Activated CD4-positive, alpha-beta T cell treated with anti-CD3 and anti-CD28 coated beads for 48 hours (primary cell): ENCODE results near the gene PPL.
"Not testable (repeated sequence)": the region's sequence is repeated elsewhere in the genome, so short reads cannot be mapped to it uniquely, and the experiment has no call there.

Experiments used
- DNase-seq: peaks from one replicate; pipeline ENCODE4 v3.0.0-alpha.2; 2020

The PPL gene

DNA sequence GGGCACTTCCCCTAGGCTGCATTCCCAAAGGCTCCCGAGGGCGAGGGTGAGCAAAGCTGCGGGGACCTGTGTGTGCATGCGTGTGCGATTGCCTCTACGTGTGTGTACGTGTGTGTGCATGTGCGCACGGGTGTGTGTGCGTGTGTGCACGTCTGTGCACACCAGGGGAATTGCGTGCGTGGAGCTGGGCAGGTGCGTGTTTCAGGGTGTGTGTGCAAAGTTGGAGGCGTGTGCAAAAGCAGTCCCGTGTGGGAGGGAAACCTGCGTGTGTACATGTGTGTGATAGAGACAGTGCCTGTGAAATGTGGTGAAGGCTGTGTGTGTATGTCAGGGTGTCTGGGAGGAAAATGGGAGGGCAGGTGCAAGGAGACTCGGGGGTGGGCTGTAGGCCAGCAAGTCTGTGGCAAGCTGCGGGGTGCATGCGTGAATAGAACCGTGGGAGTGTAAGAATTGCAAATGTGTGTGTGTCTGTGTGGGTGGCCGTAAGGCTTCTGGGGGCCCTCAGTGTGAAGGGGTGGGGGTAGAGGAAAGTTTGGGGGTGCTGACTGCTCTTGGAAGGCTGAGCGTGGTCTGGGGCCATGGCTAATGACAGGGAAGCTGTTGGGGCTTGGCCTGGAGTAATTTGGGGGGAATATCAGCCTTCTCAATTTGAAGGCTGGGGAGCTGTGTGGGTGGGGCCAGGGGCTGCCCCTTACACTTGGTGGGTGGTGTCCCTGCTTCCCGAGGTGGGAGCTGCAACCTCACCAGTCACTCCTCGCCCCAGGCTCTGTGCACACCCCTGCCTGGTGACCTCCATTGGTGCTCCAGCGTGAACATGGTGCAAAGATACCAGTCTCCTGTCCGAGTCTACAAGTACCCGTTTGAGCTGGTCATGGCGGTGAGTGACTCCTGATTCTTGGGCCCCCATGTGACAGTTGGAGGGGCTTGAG lies 21.8 kb upstream of the PPL start:
- DNase-seq: no peak

DNA sequence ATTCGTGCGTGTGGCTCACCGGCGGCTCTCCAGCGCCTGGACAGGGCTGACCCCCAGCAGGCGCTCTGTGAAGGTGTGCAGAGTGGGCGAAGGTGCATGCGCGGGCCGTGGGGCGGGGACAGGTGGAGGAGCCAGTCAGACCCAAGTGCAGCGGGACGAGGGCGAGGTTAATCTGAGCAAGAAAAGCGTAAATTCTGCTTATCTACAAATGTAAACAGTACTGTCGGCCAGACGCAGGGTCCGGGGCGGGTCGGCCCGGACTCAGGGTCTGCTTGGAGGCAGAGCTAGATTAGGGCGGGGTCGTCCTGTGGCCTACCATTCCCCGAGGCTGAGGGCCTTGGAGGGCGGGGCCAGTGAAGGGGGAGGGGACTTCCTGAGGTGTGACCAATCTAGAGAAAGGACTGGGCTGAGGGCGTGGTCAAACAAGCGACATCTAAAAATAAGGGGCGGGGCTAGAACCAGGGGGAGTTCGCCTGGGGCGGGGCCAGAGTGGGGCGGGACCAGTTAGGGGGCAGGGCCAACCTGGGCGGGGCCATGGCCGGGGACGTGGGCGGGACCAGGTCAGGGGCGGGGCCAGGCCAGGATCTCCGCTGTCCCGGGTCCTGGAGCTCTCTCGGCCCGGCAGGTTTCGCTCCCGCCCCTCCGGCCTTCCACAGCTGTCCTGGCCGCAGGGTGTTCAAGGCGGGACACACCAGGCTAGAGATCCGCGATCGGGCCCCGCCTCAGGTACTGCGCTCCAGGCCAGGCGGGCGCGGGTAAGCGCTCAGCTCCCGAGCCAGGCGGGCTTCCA lies 21.0 kb upstream of the PPL start, which contains the start of gene SEC14L5:
Gene SEC14L5 (plus strand): TSS at position 611 of the 790 bp plus-strand sequence. CDS start 994 bp downstream, outside the sequence.
- DNase-seq: peak; percentile 97

DNA sequence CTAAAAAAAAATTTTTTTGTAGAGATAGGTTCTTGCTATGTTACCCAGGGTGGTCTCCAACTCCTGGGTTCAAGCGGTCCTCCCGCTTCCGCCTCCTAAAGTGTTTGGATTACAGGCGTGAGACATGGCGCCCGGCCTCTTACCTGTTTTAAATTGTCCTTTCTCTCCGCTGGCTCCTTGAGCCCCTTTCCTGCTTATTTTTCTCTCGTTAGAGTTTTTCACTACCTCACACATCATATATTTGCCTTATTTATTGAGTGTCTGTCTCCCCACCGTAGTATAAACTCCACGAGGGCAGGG lies 20.4 kb upstream of the PPL start:
- no peak for DNase-seq

DNA sequence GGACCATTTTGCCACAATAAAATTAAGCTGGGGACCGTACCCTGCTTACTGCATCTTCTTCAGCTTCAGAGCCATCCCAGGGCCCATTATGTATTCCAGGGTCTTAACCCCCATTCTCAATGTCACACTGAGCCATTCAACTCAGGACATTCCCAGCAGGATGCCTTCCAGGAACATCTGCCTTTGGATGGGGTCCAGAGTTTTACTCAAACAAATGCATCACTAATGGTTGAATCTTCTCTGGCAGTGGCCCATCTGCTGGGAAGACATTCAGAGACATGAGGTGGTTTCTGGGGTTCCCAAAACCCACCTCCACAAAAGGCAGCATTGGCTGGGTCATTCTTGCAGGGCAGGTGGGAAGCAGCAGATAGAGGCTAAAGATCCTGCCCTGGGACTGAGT lies 17.8 kb upstream of the PPL start:
- DNase-seq: no peak

- DNase-seq: not testable (repeated sequence)
Measured at GRCh38 chr16:4951583-4951982, 14.6 kb upstream of the PPL start.

- no peak for DNase-seq
Measured at GRCh38 chr16:4949986-4950385, 13.0 kb upstream of the PPL start.

- DNase-seq: no peak
Measured at GRCh38 chr16:4948903-4949766, 12.2 kb upstream of the PPL start.

- DNase-seq: no peak
Measured at GRCh38 chr16:4947722-4948503, 11.0 kb upstream of the PPL start.

DNA sequence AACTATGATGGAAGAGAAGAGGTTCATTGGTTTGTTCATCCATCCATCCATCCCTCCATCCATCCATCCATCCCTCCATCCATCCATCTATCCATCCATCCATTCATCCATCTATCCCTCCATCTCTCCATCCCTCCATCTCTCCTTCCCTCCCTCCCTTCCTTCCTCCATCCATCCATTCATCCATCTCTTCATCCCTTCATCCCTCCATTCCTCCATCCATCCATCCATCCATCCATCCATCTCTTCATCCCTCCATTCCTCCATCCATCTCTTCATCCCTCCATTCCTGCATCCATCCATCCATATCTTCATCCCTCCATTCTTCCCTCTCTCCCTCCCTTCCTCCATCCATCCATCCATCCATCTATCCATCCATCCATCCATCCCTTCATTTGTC lies 10.0 kb upstream of the PPL start:
- DNase-seq: no peak

DNA sequence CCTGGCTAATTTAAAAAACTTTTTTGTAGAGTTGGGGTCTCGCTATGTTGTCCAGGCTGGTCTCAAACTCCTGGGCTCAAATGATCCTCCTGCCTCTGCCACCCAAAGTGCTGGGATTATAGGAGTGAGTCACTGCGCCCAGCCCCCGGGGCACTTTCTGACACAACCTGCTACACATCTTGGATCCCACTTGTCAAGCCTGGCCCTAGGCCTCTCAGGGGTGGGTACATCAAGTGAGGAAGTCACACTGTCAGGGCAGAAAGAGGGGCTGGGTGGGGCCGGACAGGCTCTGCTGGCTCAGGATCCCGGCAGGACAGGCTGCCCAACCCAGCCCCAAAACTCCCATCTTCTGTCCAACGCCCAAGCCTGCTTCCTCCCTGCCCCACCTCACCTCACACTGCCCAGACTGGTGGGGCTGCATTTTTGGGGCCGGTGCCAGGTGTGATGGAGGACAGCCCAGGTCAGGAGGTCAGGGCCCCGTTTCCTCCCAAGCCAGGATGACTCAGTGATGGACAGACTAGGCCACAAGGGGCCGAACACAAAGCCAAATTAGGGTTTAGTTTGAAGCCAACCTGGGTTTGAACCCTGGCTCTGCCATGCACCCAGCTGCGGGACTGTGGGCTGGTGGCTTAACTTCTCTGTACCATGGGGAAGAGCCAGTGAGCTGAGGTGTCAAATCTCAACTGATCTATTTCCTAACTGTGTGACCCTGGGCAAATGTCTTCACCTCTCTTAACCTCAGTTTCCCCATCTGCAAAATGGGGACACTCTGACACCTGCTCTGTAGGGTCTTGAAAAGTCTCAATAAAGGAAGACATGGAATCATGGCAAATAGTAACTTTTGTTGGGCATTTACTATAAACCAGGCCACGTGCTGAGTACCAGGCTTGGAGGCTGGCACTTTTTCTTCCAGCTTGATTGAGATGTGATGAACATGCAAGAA lies 8.9 kb upstream of the PPL start:
- no peak for DNase-seq

DNA sequence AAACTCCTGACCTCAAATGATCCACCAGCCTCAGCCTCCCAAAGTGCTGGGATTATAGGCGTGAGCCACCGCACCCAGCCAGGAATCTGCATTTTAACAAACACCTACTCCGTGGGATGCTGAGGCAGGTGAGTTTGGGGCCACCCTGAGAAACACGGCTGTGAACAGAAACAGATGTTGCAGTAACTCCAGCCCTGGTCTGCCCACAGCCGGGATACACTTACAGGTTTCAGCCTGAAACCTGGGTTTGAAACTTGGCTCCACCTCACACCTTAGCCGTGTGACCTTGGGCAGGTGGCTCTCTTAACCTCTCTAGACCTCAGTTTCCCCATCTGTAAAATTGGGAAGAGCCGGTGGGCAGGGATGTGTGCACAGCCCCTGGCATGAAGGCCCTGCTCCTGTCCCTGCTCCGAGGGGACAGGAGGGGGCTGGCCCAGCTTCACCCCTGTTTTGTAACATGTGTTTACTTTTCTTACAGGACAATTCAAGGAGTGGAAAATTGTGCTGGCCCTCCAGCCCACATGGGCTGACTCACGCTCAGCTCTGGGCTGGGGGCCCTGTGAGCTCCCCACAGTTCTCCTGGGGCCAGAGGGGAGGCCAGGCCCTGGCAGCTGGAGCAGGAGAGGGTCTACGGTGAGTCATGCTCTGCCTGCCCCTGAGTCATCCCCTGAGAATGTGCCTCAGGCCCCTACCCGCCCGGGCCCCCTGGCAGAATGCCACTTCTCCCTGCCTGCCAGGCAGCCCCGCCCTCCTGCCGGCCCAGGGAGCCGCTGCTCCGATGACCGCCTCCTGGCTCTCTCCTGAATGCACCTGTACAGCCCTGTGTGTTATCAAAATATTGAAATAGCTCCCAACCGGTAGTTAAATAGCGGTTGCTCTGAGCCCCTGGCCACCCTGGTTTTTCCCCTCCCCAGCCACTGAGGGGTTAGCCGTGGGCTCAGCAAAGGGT lies 7.7 kb upstream of the PPL start:
- DNase-seq: no peak

DNA sequence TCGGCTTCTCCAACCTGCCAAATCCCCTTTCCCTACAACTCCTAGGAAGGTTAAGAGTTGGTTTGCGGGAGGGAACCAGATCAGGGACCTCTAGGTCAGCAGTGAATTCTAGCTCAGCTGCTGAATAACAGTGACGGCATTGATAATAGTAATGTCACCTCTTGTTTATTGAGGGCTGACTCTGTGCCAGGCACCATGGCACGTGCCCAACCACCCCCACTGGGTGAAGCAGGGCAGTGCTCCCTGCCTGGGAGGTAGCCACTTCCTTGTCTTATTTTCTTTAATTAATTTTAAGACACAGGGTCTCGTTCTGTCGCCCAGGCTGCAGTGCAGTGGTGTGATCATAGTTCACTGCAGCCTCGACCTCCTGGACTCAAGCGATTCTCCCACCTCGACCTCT lies 5.5 kb upstream of the PPL start:
- no peak for DNase-seq

- no peak for DNase-seq
Measured at GRCh38 chr16:4940719-4941118, 3.8 kb upstream of the PPL start.

GRCh38 chr16:4938683-4939030 lies 1.7 kb upstream of the PPL start:
- DNase-seq: no peak

- no peak for DNase-seq
Measured at GRCh38 chr16:4937782-4938682, 1.1 kb upstream of the PPL start.

GRCh38 chr16:4936181-4936990 lies 562 bp downstream of the PPL start:
- DNase-seq: peak; percentile 17

DNA sequence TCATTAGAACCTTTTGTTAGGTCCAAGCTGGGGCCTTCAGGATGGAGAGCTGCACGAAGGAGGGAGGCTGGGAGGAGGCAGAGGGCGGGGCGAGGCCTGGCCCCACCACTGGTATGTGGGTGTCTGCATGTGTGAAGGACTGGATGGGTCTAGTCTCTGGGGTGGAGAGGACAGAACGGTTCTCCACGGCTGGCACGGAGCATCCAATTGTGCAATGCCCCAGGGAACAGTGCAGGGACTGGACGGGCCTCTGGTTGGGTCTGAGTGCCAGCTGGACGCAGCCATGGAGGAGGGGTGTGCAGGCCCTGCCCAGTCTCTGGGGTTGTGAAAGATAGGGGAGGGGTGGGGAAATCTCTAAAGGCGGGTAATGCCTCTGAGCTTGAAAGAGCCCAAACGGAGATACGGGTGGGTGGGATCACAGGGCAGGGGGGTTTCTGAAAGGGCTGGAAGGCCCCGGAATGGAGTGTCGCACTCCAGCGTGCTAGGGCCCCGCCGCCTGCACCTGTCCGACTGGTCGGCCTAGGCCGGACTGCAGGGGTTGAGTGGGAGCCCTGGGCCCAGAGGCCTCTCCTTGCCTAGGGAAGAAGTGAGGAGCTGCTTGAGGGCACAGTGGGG lies 1.6 kb downstream of the PPL start:
- DNase-seq: no peak

GRCh38 chr16:4934591-4934990 lies 2.4 kb downstream of the PPL start:
- no peak for DNase-seq
